Measurements from ENCODE around the gene BFSP1.

The BFSP1 gene

DNA sequence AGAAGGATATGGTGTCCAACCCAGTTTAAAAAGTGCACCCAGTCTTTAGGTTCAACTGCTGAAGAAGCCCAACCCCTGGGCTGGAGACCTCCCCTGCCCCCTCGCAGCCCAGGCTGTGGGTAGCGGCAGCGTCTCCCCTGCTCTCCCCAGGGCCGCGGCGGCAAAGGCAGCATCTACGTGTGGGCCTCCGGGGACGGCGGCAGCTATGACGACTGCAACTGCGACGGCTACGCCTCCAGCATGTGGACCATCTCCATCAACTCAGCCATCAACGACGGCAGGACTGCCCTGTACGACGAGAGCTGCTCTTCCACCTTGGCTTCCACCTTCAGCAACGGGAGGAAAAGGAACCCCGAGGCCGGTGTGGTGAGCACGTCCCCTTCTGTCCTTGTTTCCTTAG is 77.6 kb downstream of the BFSP1 start:
- no peak for TF ChIP-seq CTCF (IDR thresholded peaks at IDR 0.05; ENCODE audit: extremely low read depth, insufficient read depth, missing control alignments)
- DNase-seq (ENCODE audit: low spot score) = no peak
- in situ Hi-C loops (cut with MboI; ENCODE audit: low pct_unique_long_range_greater_than_20kb, low sequenced_read_pairs, unreplicated experiment) = no loop called here

DNA sequence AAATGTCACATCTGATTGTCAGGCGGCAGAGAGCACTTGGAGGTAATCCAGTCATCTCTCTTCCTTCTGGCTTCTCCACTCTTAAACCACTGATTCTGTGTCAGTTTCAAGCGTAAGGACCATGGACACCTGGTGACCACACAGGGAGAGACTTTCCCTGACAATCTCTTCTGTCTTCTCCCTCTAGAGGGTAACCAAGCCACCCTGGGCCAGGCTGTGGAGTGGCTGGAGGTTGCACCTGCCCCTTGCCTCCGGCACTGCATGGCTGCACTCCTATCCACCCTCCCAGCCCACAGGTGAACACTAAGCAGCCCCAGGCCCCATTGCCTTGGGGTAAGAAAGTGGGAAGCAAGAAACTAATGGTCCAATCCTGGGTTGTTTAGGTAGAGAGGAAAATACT is 78.7 kb downstream of the BFSP1 start:
- in situ Hi-C loops (cut with MboI; ENCODE audit: low pct_unique_long_range_greater_than_20kb, low sequenced_read_pairs, unreplicated experiment) = no loop called here
- no peak for DNase-seq (ENCODE audit: low spot score)
- TF ChIP-seq CTCF (IDR thresholded peaks at IDR 0.05; ENCODE audit: extremely low read depth, insufficient read depth, missing control alignments) = no peak

GRCh38 chr20:17449031-17449430 is 82.1 kb downstream of the BFSP1 start:
- in situ Hi-C loops (cut with MboI; ENCODE audit: low pct_unique_long_range_greater_than_20kb, low sequenced_read_pairs, unreplicated experiment) = loop anchor here (25.0 kb wide), 1 partner anchor 637 kb away; no protein-coding TSS in a partner anchor
- no peak for DNase-seq (ENCODE audit: low spot score)
- TF ChIP-seq CTCF (IDR thresholded peaks at IDR 0.05; ENCODE audit: extremely low read depth, insufficient read depth, missing control alignments) = no peak

DNA sequence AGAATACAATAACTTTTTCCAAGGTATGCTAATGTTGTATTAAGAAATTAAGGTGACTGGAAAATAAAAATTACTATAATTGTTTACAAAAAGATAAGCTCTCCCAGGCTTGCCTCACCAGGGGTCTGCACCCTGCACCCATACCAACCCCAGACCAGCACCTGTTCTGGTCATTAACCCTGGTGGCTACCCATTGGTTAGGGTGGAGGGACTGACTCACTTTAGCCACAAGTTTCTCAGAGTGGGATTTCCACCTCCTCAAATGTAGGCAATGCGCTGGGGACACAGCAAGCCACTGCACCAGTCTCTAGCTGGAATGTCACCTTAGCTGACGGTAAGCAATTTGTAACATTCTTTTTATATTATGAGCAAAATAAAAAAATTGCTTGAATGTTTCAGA is 83.1 kb downstream of the BFSP1 start:
- in situ Hi-C loops (cut with MboI; ENCODE audit: low pct_unique_long_range_greater_than_20kb, low sequenced_read_pairs, unreplicated experiment) = loop anchor here (25.0 kb wide), 1 partner anchor 636 kb away; no protein-coding TSS in a partner anchor
- TF ChIP-seq CTCF (IDR thresholded peaks at IDR 0.05; ENCODE audit: extremely low read depth, insufficient read depth, missing control alignments) = no peak
- no peak for DNase-seq (ENCODE audit: low spot score)

DNA sequence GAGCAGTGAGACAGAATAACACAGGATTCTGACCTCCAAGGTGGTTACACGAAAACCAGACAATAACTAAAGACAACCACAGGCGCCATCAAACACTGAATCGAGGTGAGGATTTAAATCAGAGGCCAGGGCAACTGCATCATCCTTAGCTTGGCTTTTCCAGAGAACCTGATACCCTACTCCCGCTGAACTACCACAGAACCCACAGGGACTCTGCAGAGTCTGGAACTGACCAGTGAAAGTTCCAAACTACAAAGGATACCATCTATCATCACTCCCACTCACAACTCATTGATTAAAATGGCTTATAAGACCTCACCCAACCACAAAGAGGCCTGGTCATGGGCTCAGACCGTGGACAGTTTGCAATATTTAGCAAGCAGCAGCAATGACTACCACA is 85.0 kb downstream of the BFSP1 start:
- in situ Hi-C loops (cut with MboI; ENCODE audit: low pct_unique_long_range_greater_than_20kb, low sequenced_read_pairs, unreplicated experiment) = loop anchor here (25.0 kb wide), 1 partner anchor 634 kb away; no protein-coding TSS in a partner anchor
- no peak for TF ChIP-seq CTCF (IDR thresholded peaks at IDR 0.05; ENCODE audit: extremely low read depth, insufficient read depth, missing control alignments)
- DNase-seq (ENCODE audit: low spot score) = no peak

DNA sequence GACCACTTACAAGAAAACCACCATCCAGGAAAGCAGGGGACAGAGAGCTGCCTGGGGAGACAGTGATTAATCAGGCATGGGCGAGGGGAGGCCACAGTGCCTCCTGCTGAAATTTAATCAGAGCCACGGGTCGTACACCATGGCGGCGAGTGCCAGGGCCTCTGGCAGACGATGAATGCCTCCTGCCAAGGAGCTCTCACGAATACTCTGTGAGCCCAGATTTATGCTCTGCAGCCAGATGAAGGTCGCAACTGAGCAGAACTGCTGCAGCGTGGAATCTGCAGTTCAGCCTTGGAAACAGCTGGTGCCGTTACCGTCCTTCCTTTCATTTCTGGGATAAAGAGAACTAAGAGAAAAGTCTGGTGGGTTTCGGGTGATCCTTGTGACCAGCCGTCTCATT is 85.6 kb downstream of the BFSP1 start:
- no peak for DNase-seq (ENCODE audit: low spot score)
- no peak for TF ChIP-seq CTCF (IDR thresholded peaks at IDR 0.05; ENCODE audit: extremely low read depth, insufficient read depth, missing control alignments)
- in situ Hi-C loops (cut with MboI; ENCODE audit: low pct_unique_long_range_greater_than_20kb, low sequenced_read_pairs, unreplicated experiment) = loop anchor here (25.0 kb wide), 1 partner anchor 633 kb away; no protein-coding TSS in a partner anchor

- TF ChIP-seq CTCF (IDR thresholded peaks at IDR 0.05; ENCODE audit: extremely low read depth, insufficient read depth, missing control alignments) = no peak
- in situ Hi-C loops (cut with MboI; ENCODE audit: low pct_unique_long_range_greater_than_20kb, low sequenced_read_pairs, unreplicated experiment) = loop anchor here (25.0 kb wide), 1 partner anchor 632 kb away; no protein-coding TSS in a partner anchor
- no peak for DNase-seq (ENCODE audit: low spot score)
Observed at GRCh38 chr20:17444091-17444490, 87.1 kb downstream of the BFSP1 start.
